OCI-LY7 (cell line): ENCODE data around the gene TMEM183A.

Experiments
- EZH2phosphoT487 ChIP-seq: fragments of 200-600 bp; sonication (generic); IDR thresholded peaks from 2 replicates; pipeline ENCODE4 v1.6.1; 2018; ENCODE audit warnings: low read depth, borderline replicate concordance, mild to moderate bottlenecking, mixed run types, antibody characterized with exemption, low read length, moderate library complexity, mixed read lengths
- TF ChIP-seq, protein P1 (sequence below): fragments of 200-600 bp; sonication (generic); conservative IDR thresholded peaks from 2 replicates; pipeline ENCODE4 v1.5.1; 2014; ENCODE audit warnings: mild to moderate bottlenecking, antibody characterized with exemption, low read length, moderate library complexity, mixed read lengths

DNA sequence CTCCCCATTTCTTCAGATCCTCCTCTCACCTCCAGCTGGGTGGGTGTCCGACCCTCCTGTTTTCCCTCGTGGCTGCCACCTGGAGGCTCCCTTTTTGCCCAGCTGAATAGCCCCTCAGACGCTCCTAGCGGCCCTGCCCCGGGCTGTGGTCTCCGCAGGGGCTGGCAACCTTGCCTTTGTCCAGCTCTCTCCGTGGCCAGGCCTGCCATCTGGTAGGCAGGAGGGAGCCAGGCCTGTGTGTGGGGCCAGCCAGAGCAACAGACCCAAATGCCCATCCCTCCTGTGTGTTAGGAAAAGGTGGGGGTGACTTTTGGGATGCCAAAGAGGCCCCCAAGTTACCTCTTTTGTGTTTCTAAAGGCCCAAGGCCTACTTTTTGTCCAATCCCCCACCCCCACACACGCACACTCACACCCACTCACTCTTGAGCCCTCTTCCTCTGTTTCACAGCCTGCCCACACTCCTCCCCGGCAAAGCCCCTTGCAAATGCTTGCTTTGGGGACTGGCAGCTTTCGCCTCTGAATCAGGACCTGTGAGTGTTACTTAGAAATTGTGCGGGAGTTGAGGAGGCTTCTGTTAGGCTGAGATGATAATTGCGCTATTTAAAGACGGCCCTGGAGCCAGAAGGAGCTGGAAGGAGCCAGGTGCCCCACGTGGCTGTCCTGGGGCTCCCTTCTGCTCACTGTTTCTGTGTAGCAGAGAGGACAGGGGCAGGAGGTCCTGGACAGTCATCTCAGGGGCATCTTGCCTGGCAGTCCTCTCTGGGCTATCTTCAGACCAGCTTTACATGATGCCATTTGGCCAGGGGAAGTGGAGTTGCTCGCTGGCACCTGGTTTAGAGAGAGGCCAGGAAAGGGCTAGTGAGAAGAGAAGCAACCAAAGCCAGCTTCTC lies 28.2 kb downstream of the TMEM183A start:
- TF ChIP-seq, protein P1, sequence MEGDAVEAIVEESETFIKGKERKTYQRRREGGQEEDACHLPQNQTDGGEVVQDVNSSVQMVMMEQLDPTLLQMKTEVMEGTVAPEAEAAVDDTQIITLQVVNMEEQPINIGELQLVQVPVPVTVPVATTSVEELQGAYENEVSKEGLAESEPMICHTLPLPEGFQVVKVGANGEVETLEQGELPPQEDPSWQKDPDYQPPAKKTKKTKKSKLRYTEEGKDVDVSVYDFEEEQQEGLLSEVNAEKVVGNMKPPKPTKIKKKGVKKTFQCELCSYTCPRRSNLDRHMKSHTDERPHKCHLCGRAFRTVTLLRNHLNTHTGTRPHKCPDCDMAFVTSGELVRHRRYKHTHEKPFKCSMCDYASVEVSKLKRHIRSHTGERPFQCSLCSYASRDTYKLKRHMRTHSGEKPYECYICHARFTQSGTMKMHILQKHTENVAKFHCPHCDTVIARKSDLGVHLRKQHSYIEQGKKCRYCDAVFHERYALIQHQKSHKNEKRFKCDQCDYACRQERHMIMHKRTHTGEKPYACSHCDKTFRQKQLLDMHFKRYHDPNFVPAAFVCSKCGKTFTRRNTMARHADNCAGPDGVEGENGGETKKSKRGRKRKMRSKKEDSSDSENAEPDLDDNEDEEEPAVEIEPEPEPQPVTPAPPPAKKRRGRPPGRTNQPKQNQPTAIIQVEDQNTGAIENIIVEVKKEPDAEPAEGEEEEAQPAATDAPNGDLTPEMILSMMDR: no peak
- no peak for TF ChIP-seq EZH2phosphoT487
